GM12891 (cell line): ENCODE measurements around the gene HIPK2.

Source experiments
- DNase-seq: peaks from one replicate; pipeline ENCODE4 v3.0.0; 2011; ENCODE audit warnings: low spot score; ENCODE audit not compliant: insufficient read length
- FAIRE-seq: peaks from 2 replicates; lab custom pipeline; 2011; peaks lifted over from hg19 to GRCh38; lab: Jason Lieb, UNC
- PAX5 ChIP-seq: IDR thresholded peaks from 2 replicates; pipeline ENCODE4 v1.6.1; 2011; ENCODE audit warnings: low read length, moderate library complexity, mild to moderate bottlenecking; ENCODE audit not compliant: insufficient read depth, severe bottlenecking
- POLR2A ChIP-seq: IDR thresholded peaks from 2 replicates; pipeline ENCODE4 v1.6.1; 2011; ENCODE audit warnings: low read depth, low read length, control low read depth
- POLR2AphosphoS5 ChIP-seq: IDR thresholded peaks from 2 replicates; pipeline ENCODE4 v1.6.1; 2011; ENCODE audit warnings: low read depth, low read length, control low read depth
- POU2F2 ChIP-seq: IDR thresholded peaks from 2 replicates; pipeline ENCODE4 v1.6.1; 2011; ENCODE audit warnings: low read depth, mild to moderate bottlenecking, control low read depth, low read length, moderate library complexity
- SPI1 ChIP-seq: IDR thresholded peaks from 2 replicates; pipeline ENCODE4 v1.6.1; 2011; ENCODE audit warnings: low read depth, low read length, control low read depth
- TAF1 ChIP-seq: IDR thresholded peaks from 2 replicates; pipeline ENCODE4 v1.6.1; 2011; ENCODE audit warnings: low read depth, low read length, control low read depth

The HIPK2 gene

GRCh38 chr7:139650429-139651100 is 127.2 kb downstream of the HIPK2 start:
- DNase-seq (no peak), FAIRE-seq (no peak)
- TF ChIP-seq SPI1 (0 out of 2 replicates have a peak, but pooled peaks have one; percentile 13), POLR2AphosphoS5 (no peak), POLR2A (no peak)

GRCh38 chr7:139648941-139649425 is 128.8 kb downstream of the HIPK2 start:
- DNase-seq: peak; percentile 42
- peak; percentile 80 for FAIRE-seq
- TF ChIP-seq SPI1 (peak; percentile 85), POLR2A (no peak), TAF1 (peak; percentile 42; the same call in 1 of the 2 replicates), POU2F2 (peak; percentile 100)

- TF ChIP-seq POLR2A (no peak), POU2F2 (peak; percentile 28; the same call in 1 of the 2 replicates), PAX5 (no peak), POLR2AphosphoS5 (0 out of 2 replicates have a peak, but pooled peaks have one; percentile 41), SPI1 (no peak), TAF1 (0 out of 2 replicates have a peak, but pooled peaks have one; percentile 32)
- FAIRE-seq (peak; percentile 68), DNase-seq (no peak)
Measured at GRCh38 chr7:139648391-139648861, 129.4 kb downstream of the HIPK2 start.

GRCh38 chr7:139647814-139648390 is 129.9 kb downstream of the HIPK2 start:
- DNase-seq: no peak
- TF ChIP-seq SPI1: no peak
- no peak for TF ChIP-seq POLR2A
- FAIRE-seq: peak; percentile 20

GRCh38 chr7:139647085-139647484 is 130.7 kb downstream of the HIPK2 start:
- 0 out of 2 replicates have a peak, but pooled peaks have one; percentile 1 for TF ChIP-seq SPI1
- no peak for TF ChIP-seq PAX5
- peak; percentile 54 for FAIRE-seq
- no peak for DNase-seq

- TF ChIP-seq POLR2A: no peak
- TF ChIP-seq PAX5: no peak
- no peak for TF ChIP-seq TAF1
- no peak for TF ChIP-seq POU2F2
- TF ChIP-seq POLR2AphosphoS5: no peak
- no peak for TF ChIP-seq SPI1
- FAIRE-seq (no peak), DNase-seq (no peak)
Measured at GRCh38 chr7:139646566-139646965, 131.2 kb downstream of the HIPK2 start.

- FAIRE-seq: peak; percentile 28
- TF ChIP-seq POU2F2 (no peak), POLR2AphosphoS5 (no peak), SPI1 (no peak), TAF1 (no peak), PAX5 (no peak), POLR2A (no peak)
Measured at GRCh38 chr7:139645572-139646523, 131.9 kb downstream of the HIPK2 start.

GRCh38 chr7:139643951-139644585 is 133.7 kb downstream of the HIPK2 start:
- TF ChIP-seq POU2F2: no peak
- TF ChIP-seq TAF1: no peak
- TF ChIP-seq SPI1: no peak
- no peak for TF ChIP-seq POLR2AphosphoS5
- no peak for TF ChIP-seq PAX5
- no peak for TF ChIP-seq POLR2A
- FAIRE-seq (no peak), DNase-seq (no peak)

More at GRCh38 chr7:139645572-139646523, 131.9 kb downstream of the HIPK2 start:
- DNase-seq: no peak

- TF ChIP-seq POU2F2 (no peak), TAF1 (no peak), POLR2AphosphoS5 (no peak), POLR2A (no peak), PAX5 (no peak)
- FAIRE-seq (no peak), DNase-seq (no peak)
Measured at GRCh38 chr7:139642283-139642682, 135.5 kb downstream of the HIPK2 start.
